Measurements from ENCODE around the gene CPLX1. TPM values are rescaled to one million over a fixed set of nuclear protein-coding genes. Genes with fewer than 3 reads are reported as not detected.

Gene CPLX1
- total RNA-seq, 1 experiment from 2014 or later: 3.5 TPM

- TF ChIP-seq, protein P1, sequence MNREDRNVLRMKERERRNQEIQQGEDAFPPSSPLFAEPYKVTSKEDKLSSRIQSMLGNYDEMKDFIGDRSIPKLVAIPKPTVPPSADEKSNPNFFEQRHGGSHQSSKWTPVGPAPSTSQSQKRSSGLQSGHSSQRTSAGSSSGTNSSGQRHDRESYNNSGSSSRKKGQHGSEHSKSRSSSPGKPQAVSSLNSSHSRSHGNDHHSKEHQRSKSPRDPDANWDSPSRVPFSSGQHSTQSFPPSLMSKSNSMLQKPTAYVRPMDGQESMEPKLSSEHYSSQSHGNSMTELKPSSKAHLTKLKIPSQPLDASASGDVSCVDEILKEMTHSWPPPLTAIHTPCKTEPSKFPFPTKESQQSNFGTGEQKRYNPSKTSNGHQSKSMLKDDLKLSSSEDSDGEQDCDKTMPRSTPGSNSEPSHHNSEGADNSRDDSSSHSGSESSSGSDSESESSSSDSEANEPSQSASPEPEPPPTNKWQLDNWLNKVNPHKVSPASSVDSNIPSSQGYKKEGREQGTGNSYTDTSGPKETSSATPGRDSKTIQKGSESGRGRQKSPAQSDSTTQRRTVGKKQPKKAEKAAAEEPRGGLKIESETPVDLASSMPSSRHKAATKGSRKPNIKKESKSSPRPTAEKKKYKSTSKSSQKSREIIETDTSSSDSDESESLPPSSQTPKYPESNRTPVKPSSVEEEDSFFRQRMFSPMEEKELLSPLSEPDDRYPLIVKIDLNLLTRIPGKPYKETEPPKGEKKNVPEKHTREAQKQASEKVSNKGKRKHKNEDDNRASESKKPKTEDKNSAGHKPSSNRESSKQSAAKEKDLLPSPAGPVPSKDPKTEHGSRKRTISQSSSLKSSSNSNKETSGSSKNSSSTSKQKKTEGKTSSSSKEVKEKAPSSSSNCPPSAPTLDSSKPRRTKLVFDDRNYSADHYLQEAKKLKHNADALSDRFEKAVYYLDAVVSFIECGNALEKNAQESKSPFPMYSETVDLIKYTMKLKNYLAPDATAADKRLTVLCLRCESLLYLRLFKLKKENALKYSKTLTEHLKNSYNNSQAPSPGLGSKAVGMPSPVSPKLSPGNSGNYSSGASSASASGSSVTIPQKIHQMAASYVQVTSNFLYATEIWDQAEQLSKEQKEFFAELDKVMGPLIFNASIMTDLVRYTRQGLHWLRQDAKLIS (CRISPR knock-in tag; IDR thresholded peaks at IDR 0.05; ENCODE audit: borderline replicate concordance): no peak
These were observed 34.6 kb upstream of the CPLX1 start (continued) for GRCh38 chr4:860561-860960.

DNA sequence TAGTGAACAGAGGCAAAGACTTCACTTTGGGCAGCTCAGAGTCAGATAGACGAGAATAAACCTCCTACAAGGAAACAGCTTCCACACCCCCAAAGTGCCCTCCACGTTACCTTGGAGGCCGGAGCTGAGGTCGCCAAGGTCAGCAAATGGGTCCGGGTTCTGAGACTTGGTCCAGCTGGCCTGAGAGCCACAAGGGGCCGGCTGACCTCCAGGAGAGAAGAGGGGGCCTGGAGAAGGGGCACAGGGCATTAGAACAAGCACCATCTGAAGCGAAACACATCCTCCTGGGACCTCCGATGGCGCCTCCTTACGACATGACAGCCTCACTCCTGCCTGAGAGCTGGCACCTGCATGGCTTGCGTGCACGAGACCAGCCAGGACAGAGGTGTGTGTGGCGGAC, 33.6 kb upstream of the CPLX1 start:
- TF ChIP-seq ZNF671 (CRISPR knock-in tag; IDR thresholded peaks at IDR 0.05): no peak
- no peak for TF ChIP-seq AR (CRISPR knock-in tag; IDR thresholded peaks at IDR 0.05)
- no peak for TF ChIP-seq ZNF219 (CRISPR knock-in tag; IDR thresholded peaks at IDR 0.05; ENCODE audit: borderline replicate concordance)
- TF ChIP-seq OVOL2 (CRISPR knock-in tag; IDR thresholded peaks at IDR 0.05; ENCODE audit: borderline replicate concordance): no peak
- TF ChIP-seq ATF1 (CRISPR knock-in tag; IDR thresholded peaks at IDR 0.05): no peak
- TF ChIP-seq, protein P2, sequence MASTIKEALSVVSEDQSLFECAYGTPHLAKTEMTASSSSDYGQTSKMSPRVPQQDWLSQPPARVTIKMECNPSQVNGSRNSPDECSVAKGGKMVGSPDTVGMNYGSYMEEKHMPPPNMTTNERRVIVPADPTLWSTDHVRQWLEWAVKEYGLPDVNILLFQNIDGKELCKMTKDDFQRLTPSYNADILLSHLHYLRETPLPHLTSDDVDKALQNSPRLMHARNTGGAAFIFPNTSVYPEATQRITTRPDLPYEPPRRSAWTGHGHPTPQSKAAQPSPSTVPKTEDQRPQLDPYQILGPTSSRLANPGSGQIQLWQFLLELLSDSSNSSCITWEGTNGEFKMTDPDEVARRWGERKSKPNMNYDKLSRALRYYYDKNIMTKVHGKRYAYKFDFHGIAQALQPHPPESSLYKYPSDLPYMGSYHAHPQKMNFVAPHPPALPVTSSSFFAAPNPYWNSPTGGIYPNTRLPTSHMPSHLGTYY (CRISPR knock-in tag; IDR thresholded peaks at IDR 0.05): no peak
- no peaks in the 10 kb centered on the region for H3K9me3 Mint-ChIP-seq
- POLR2A ChIA-PET: no interaction called here
- ATAC-seq (no peak), DNase-seq (ENCODE audit: low spot score) (no peak)
- H3K4me3 Mint-ChIP-seq: no peak overlapping the region
- no peaks in the 10 kb centered on the region for H3K4me1 Mint-ChIP-seq
- no peaks in the 10 kb centered on the region for H3K27me3 Mint-ChIP-seq (ENCODE audit: low read depth)
- H3K27ac Mint-ChIP-seq: no peak overlapping the region
- CTCF ChIA-PET: interaction anchor here (1.4 kb wide), 1 partner anchor 117 kb away, joined by 3 read pairs; no protein-coding TSS in a partner anchor
- peaks cover 43% of the 10 kb centered on the region for H3K36me3 Mint-ChIP-seq

DNA sequence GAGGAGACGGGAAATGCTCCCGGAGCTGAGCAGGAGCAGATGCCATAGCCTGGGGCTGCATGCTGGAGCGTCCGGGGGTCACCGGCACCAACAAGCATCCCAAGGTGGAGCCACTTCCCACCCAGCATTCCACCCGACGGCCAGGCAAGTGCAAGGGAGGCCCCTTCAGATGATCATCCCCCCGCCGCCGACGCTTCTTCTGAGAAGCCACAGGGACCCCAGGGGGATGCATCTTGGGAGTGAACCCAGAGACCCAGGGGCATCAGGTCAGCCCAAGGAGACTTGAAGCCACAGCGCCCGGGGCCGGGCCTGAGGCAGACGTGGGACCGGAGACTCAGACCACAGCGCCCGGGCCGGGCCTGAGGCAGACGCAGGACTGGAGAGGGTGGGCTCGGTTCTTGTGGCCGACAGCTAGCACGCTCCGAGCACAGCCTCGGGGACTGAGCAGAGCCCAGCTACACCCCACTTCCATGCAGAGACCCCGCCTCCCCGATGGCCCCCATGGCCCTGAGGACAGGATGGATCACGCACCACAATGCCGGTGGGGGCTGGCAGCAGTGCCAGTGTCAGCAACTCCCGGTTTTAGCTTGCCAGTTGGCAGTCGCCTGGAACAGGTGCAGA, 33.0 kb upstream of the CPLX1 start:
- POLR2A ChIA-PET: no interaction called here

More for the DNA sequence above, 33.0 kb upstream of the CPLX1 start:
- DNase-seq (ENCODE audit: low spot score) (no peak), ATAC-seq (no peak)
- no peaks in the 10 kb centered on the region for H3K9me3 Mint-ChIP-seq
- no peak overlapping the region for H3K4me3 Mint-ChIP-seq
- H3K4me1 Mint-ChIP-seq: no peaks in the 10 kb centered on the region
- H3K36me3 Mint-ChIP-seq: peaks cover 43% of the 10 kb centered on the region
- H3K27me3 Mint-ChIP-seq (ENCODE audit: low read depth): no peaks in the 10 kb centered on the region
- H3K27ac Mint-ChIP-seq: no peak overlapping the region
- CTCF ChIA-PET: no interaction called here
- no peak for TF ChIP-seq ZNF423 (CRISPR knock-in tag; IDR thresholded peaks at IDR 0.05)
- TF ChIP-seq TP53 (CRISPR knock-in tag; IDR thresholded peaks at IDR 0.05): no peak
- no peak for TF ChIP-seq SMAD3 (CRISPR knock-in tag; IDR thresholded peaks at IDR 0.05; ENCODE audit: borderline replicate concordance)
- TF ChIP-seq ZNF671 (CRISPR knock-in tag; IDR thresholded peaks at IDR 0.05): no peak
- TF ChIP-seq, protein P3, sequence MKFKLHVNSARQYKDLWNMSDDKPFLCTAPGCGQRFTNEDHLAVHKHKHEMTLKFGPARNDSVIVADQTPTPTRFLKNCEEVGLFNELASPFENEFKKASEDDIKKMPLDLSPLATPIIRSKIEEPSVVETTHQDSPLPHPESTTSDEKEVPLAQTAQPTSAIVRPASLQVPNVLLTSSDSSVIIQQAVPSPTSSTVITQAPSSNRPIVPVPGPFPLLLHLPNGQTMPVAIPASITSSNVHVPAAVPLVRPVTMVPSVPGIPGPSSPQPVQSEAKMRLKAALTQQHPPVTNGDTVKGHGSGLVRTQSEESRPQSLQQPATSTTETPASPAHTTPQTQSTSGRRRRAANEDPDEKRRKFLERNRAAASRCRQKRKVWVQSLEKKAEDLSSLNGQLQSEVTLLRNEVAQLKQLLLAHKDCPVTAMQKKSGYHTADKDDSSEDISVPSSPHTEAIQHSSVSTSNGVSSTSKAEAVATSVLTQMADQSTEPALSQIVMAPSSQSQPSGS (CRISPR knock-in tag; IDR thresholded peaks at IDR 0.05; ENCODE audit: borderline replicate concordance, low read depth): no peak
- TF ChIP-seq ZNF317 (CRISPR knock-in tag; IDR thresholded peaks at IDR 0.05; ENCODE audit: borderline replicate concordance, low read depth): no peak
- TF ChIP-seq, protein P4, sequence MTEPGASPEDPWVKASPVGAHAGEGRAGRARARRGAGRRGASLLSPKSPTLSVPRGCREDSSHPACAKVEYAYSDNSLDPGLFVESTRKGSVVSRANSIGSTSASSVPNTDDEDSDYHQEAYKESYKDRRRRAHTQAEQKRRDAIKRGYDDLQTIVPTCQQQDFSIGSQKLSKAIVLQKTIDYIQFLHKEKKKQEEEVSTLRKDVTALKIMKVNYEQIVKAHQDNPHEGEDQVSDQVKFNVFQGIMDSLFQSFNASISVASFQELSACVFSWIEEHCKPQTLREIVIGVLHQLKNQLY (CRISPR knock-in tag; IDR thresholded peaks at IDR 0.05): no peak
- no peak for TF ChIP-seq CREB1 (CRISPR knock-in tag; IDR thresholded peaks at IDR 0.05)
- no peak for TF ChIP-seq ZNF138 (CRISPR knock-in tag; conservative IDR thresholded peaks at IDR 0.05)
- TF ChIP-seq SMAD4 (CRISPR knock-in tag; IDR thresholded peaks at IDR 0.05): no peak
- TF ChIP-seq NFYB (CRISPR knock-in tag; conservative IDR thresholded peaks at IDR 0.05; ENCODE audit: low read depth): no peak
- no peak for TF ChIP-seq E2F1 (CRISPR knock-in tag; IDR thresholded peaks at IDR 0.05)
- no peak for TF ChIP-seq TCF7 (CRISPR knock-in tag; IDR thresholded peaks at IDR 0.05; ENCODE audit: low read depth)
